GM18505 (cell line): ENCODE results near the gene JADE2.
A peak's percentile ranks its signal among the peaks of the same experiment; 100 is the strongest.
"Not testable (repeated sequence)": the region's sequence is repeated elsewhere in the genome, so short reads cannot be mapped to it uniquely, and the experiment has no call there.

ENCODE experiments used
- ATAC-seq: cut with Tn5 transposase; IDR thresholded peaks from one replicate; pipeline ENCODE4 v1.9.1; 2021; ENCODE audit not compliant: unreplicated experiment
- POLR2A ChIP-seq: IDR thresholded peaks from 4 replicates; pipeline ENCODE4 v1.6.1; 2011; ENCODE audit warnings: borderline replicate concordance; ENCODE audit not compliant: insufficient read depth, insufficient read length; ENCODE audit errors: extremely low read depth

JADE2 gene

DNA sequence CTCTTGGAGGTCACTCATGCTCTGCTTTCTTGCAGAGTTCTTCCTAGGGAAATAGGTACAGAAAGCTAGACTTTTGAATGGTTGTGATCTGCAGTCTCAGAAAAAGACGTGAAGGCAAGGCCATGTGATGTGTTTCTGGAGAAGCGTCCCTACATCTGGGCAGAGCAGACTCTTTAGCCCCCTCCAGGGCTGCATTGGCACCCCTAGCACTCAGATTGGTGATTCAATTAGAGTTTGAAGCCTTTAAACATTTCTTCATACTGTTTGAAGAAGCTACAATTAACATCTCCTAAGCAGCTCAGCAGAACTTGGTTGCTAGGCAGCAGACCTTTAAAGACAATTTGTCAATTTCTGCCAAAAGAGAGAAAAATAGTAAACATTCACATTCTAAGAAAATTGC is 21.6 kb downstream of the JADE2 start:
- ATAC-seq, result no peak
- TF ChIP-seq POLR2A, result no peak

DNA sequence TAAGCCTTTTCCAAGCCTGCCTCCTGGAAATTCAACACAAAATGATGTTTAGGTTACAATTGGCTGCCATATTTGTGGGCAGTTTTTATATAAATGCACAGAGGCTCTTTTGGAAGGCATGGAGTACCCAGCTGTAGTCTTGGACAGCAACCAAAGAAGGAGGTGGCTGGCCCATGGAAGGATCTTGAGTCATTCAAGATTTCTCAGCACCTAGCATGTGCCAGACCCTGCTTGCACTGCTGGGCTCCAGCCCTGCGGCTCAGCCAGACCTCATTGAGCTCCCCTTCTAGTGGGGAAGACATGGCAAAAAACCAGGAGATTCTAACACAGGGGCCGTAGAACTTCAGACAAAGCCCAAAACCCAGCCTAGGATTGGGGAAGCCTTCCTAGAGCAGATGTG is 22.1 kb downstream of the JADE2 start:
- no peak for ATAC-seq
- no peak for TF ChIP-seq POLR2A

DNA sequence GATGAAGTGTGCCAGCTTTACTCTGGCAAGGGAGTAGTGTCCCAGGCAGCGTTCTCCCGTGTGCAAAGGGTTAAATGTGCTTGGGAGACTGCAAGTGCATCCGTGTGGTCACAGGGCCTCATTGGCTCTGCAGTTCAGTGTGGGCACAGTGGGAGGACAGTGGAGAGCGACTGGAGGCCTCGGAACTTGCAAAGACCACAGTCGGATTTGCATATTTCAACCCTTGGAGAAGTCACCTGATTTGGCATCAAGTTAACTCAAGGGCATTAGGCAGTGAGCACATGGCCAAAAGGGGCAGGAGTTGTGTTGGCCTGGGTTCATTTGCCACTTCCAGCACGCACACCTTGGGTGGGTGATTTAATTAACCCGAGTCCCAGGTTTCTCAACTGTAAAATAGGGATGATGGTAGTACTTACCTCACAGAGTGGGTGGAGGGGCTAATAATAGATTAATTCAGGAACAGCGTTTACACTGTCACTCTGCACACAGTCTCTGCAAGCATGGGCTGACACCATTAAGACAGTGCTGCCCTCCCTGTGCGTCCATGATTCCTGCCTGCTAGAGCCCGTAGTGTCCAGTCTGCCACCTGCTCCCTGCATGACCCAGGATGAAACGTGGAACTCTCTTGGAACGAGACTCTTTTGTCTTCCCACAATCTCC is 22.7 kb downstream of the JADE2 start:
- ATAC-seq, result no peak

GRCh38 chr5:134549714-134550113 is 24.2 kb downstream of the JADE2 start:
- TF ChIP-seq POLR2A, result no peak
- ATAC-seq, result no peak

More for the DNA sequence above, 22.7 kb downstream of the JADE2 start:
- TF ChIP-seq POLR2A, result no peak

GRCh38 chr5:134550271-134551214 is 25.1 kb downstream of the JADE2 start:
- no peak for ATAC-seq
- peak; percentile 37 for TF ChIP-seq POLR2A

DNA sequence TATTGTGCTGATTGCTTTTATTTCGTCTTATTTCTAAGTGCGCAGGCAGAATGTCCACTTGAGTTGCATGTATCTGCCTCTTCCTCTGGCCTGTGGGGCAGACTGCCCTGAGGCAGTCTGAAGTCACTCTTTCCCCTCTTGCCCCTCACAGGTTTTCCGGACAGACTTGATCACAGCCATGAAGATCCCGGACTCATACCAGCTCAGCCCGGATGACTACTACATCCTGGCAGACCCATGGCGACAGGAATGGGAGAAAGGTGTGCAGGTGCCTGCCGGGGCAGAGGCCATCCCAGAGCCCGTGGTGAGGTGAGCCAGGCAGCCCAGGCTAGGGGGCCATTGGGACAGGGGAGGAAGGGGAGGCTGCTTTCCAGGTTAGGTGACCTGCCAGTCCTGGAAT is 26.4 kb downstream of the JADE2 start:
- TF ChIP-seq POLR2A, result no peak
- ATAC-seq, result no peak

- ATAC-seq, result no peak
- TF ChIP-seq POLR2A, result no peak
Observed at GRCh38 chr5:134552301-134552700, 26.8 kb downstream of the JADE2 start.

DNA sequence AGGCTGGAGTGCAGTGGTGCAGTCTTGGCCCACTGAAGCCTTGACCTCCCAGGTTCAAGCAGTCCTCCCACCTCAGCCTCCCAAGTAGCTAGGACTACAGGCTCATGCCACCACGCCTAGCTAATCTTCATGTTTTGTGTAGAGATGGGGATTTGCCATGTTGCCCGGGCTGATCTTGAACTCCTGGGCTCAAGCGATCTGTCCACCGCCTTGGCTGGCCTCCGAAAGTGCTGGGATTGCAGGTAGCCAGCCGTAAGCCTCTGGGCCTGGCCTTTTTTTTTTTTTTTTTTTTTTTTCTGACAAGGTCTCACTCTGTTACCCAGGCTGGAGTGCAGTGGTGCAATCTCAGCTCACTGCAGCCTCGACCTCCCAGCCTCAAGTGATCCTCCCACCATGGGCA is 27.2 kb downstream of the JADE2 start:
- ATAC-seq, result not testable (repeated sequence)

GRCh38 chr5:134553821-134554267 is 28.4 kb downstream of the JADE2 start:
- ATAC-seq, result no peak
- TF ChIP-seq POLR2A, result peak; percentile 27

DNA sequence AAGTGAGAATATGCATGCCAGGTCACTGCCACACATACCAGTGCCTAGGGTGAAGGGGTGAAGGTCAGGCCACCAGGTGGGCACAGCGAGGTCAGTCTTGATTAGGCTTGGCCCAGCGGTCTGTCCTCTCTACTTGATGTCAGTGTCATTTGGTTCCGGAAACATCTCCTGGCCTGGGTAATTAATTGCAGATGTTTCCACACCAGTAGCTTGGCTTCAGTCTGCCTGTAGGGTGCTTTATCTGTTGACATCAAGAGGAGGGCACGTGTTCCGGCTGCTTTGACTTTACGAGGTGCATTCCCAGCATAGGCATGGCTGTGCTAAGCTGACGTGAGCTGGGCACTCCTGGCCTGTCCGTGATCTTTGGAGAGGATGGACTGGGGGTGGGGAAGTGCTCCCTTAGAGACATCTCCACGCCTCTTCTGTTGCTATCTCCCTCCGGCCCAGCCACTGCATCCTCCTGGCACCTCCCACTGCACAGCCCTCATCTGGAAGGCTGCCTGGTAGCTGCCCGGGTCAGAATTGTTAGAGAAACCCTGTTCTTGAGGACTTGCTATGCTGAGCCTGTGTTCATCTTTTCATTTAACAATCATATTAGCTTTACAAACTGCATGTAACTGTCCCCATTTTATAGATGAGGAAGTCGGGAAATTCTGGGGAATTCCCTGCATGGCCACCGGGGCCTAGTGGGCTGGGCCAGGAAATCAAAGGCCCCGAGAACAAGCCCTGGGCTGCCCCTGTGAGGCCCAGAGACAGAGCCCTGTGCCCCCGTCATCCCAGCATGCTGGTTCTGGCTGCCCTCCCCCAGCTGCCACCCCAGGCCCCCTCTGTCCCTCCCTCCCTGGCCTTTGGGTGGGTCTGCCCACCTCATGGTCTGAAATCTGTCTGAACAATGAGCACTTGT is 29.1 kb downstream of the JADE2 start:
- TF ChIP-seq POLR2A, result peak; percentile 8

DNA sequence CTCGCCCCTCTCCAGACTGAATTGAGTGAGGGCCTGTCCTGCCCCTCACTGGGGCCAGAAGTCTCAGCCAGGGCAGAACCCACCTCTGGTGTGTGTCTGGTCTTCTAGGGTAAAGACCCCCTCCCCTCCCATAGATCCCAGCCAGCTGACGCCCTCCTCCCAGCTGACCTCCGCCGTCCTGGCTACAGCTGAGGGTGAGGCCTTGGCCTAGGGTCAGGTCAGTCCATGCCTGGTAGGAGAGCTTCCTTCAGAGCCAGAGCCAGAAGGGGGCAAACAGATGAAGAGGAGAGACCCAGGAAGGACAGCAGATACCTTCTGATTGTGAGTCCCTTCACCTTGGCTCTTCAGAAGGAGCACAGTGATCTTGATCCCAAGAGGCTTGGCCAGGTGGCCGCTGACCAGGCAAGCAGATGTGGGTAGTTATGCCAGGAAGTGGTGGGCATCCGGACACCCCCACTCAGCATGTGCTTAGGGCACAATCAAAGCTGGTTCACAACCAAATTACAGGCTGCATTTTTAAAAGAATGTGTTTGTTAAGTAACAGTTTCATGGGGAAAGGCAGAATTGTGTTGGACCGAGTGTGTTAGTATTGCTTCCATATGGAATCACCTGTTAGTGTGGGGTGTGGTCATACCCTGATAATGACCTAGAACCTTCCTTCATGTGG is 29.9 kb downstream of the JADE2 start:
- TF ChIP-seq POLR2A, result no peak
- no peak for ATAC-seq

More for the DNA sequence above, 29.1 kb downstream of the JADE2 start:
- peak; percentile 37 for ATAC-seq

- ATAC-seq, result peak; percentile 42
- TF ChIP-seq POLR2A, result no peak
Observed at GRCh38 chr5:134555890-134556311, 30.4 kb downstream of the JADE2 start.

- not testable (repeated sequence) for ATAC-seq
Observed at GRCh38 chr5:134556588-134556987, 31.1 kb downstream of the JADE2 start.
